ENCODE measurements around the gene SPTBN1. TPM values are rescaled to one million over a fixed set of nuclear protein-coding genes. Genes with fewer than 3 reads are reported as not detected.

The SPTBN1 gene
- total and polyA plus RNA-seq, 2 of the 13 experiments (the other 11 are each of a cell fraction or from before 2014, with no cell fraction given): 123 to 299 TPM

DNA sequence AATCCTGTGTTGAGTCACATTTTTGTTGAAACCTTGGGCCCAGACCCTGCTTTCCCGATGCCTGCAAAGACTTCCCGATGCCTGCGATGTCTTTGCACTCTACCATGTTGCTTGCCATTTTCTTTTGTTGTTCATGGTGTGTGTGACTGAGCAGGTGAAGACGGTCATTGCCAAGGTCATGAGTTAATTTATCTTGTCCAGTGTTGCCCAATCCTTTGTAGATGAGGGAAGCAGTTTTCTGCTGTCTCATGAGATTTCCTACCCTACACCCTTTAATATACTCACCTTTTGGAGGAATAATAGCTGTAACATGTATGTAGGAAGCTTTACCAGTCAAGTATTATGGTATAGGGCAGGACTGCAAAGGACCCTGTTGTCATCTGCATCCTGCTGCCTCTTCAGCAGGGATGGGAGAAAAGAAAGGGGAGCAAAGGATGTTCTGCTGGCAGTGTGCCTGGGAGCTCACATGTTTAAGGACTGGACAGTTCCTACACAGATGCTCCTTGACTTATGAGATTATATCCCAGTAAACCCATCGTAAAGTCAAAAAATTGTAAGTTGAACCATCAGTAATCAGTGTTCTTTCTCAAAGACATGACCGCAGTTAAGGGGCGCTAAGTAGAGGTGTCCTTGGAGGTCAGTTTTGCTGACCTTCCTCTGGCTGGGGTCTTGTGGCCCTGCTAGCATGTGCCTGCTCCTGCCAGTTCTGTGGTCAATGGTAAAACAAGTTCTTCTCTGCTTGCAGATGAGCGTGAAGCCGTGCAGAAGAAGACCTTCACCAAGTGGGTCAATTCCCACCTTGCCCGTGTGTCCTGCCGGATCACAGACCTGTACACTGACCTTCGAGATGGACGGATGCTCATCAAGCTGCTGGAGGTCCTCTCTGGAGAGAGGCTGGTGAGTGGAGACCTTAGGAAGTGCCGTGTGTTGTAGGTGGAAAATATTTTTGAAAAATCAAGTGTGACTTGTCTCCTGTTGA lies 142.5 kb downstream of the SPTBN1 start (continued):
- peak; percentile 37; the same call in 1 of the 2 replicates for TF ChIP-seq POGZ (CRISPR knock-in tag; IDR thresholded peaks at IDR 0.05)
- 0 out of 2 replicates have a peak, but pooled peaks have one; percentile 69 for TF ChIP-seq NFIB (CRISPR knock-in tag; IDR thresholded peaks at IDR 0.05; ENCODE audit: borderline replicate concordance)
- TF ChIP-seq TOPORS (CRISPR knock-in tag; IDR thresholded peaks at IDR 0.05): no peak
- no peak for TF ChIP-seq ZNF766 (CRISPR knock-in tag; IDR thresholded peaks at IDR 0.05; ENCODE audit: borderline replicate concordance)
- no peak for TF ChIP-seq SMC3 (IDR thresholded peaks at IDR 0.05; ENCODE audit: low read length)
- 0 out of 2 replicates have a peak, but pooled peaks have one; percentile 6 for TF ChIP-seq THAP11 (CRISPR knock-in tag; IDR thresholded peaks at IDR 0.05)
- TF ChIP-seq MAFK (conservative IDR thresholded peaks at IDR 0.05 in 1 of 2, IDR thresholded peaks at IDR 0.05 in 1 of 2; ENCODE audit: low read length in 2 of 2): peak; percentile 35 to 39
- TF ChIP-seq ZNF570 (CRISPR knock-in tag; IDR thresholded peaks at IDR 0.05; ENCODE audit: borderline replicate concordance): no peak
- TF ChIP-seq, protein P1, sequence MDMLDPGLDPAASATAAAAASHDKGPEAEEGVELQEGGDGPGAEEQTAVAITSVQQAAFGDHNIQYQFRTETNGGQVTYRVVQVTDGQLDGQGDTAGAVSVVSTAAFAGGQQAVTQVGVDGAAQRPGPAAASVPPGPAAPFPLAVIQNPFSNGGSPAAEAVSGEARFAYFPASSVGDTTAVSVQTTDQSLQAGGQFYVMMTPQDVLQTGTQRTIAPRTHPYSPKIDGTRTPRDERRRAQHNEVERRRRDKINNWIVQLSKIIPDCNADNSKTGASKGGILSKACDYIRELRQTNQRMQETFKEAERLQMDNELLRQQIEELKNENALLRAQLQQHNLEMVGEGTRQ (IDR thresholded peaks at IDR 0.05; ENCODE audit: low read depth, low read length): no peak
- TF ChIP-seq, protein P1 (CRISPR knock-in tag; IDR thresholded peaks at IDR 0.05; ENCODE audit: borderline replicate concordance): no peak
- peak; percentile 84 for TF ChIP-seq RARA (CRISPR knock-in tag; IDR thresholded peaks at IDR 0.05)
